Chondrocyte (in vitro differentiated cells): Measurements from ENCODE around the gene SUN5. TPM values are rescaled to one million over a fixed set of nuclear protein-coding genes. Genes with fewer than 3 reads are reported as not detected.

Experiments
- DNase-seq: peaks from one replicate; pipeline ENCODE4 v3.0.0; 2021; ENCODE audit warnings: mixed read lengths, low spot score
- H3K27ac Mint-ChIP-seq: one replicate; pipeline ENCODE4 v1.8.0; 2021; ENCODE audit warnings: mild to moderate bottlenecking, moderate library complexity, mixed read lengths; ENCODE audit not compliant: unreplicated experiment
- H3K27me3 Mint-ChIP-seq: 2 replicates; pipeline ENCODE4 v1.8.0; 2021; ENCODE audit warnings: low read depth, mixed read lengths
- H3K36me3 Mint-ChIP-seq: 2 replicates; pipeline ENCODE4 v1.8.0; 2021; ENCODE audit warnings: low read depth, mixed read lengths
- H3K4me1 Mint-ChIP-seq: 2 replicates; pipeline ENCODE4 v1.8.0; 2021; ENCODE audit warnings: low read depth, mild to moderate bottlenecking, mixed read lengths
- H3K4me3 Mint-ChIP-seq: one replicate; pipeline ENCODE4 v1.8.0; 2021; ENCODE audit warnings: mild to moderate bottlenecking, moderate library complexity, mixed read lengths; ENCODE audit not compliant: unreplicated experiment
- H3K9me3 Mint-ChIP-seq: 2 replicates; pipeline ENCODE4 v1.8.0; 2021; ENCODE audit warnings: low read depth, mixed read lengths
- total RNA-seq: library from RNA; stranded (reverse); gene quantifications from 3 replicates; pipeline ENCODE4 v1.2.1, GENCODE V29; 2021
- TF ChIP-seq, protein P1 (sequence below): fragments of 200-600 bp; sonication (generic); IDR thresholded peaks from 2 replicates; pipeline ENCODE4 v1.5.0; 2021; ENCODE audit warnings: antibody characterized with exemption, mild to moderate bottlenecking, moderate library complexity

SUN5 gene
- total RNA-seq, 1 donor from 2014 or later = not detected

DNA sequence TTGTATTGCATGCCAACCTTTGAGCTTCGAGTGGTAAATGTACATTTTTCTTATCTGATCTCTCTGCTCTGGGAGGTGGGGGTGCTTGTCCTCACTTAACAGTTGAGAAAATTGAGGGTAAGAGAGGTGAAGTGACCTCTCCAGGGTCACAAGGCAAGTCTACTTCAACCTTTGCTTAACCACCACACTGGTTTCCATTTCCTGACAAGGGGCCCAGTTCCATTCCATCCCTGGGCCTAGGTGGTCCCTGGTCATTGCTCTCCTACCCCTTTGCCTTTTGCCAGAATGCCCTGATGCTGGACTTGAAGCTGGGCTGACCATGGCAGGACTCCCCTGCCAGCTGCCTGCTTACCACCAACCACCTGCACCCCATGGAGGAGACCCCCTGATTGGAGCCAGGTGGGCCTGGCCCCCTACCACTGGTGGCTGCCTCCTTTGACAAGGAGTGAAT lies 39.5 kb upstream of the SUN5 start:
- H3K4me3 Mint-ChIP-seq = no peak overlapping the region
- no peaks in the 10 kb centered on the region for H3K4me1 Mint-ChIP-seq
- H3K36me3 Mint-ChIP-seq = peaks cover 6% of the 10 kb centered on the region
- H3K27me3 Mint-ChIP-seq = peaks cover 19% of the 10 kb centered on the region
- TF ChIP-seq, protein P1, sequence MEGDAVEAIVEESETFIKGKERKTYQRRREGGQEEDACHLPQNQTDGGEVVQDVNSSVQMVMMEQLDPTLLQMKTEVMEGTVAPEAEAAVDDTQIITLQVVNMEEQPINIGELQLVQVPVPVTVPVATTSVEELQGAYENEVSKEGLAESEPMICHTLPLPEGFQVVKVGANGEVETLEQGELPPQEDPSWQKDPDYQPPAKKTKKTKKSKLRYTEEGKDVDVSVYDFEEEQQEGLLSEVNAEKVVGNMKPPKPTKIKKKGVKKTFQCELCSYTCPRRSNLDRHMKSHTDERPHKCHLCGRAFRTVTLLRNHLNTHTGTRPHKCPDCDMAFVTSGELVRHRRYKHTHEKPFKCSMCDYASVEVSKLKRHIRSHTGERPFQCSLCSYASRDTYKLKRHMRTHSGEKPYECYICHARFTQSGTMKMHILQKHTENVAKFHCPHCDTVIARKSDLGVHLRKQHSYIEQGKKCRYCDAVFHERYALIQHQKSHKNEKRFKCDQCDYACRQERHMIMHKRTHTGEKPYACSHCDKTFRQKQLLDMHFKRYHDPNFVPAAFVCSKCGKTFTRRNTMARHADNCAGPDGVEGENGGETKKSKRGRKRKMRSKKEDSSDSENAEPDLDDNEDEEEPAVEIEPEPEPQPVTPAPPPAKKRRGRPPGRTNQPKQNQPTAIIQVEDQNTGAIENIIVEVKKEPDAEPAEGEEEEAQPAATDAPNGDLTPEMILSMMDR = no peak
- no peak overlapping the region for H3K27ac Mint-ChIP-seq
- peaks cover 17% of the 10 kb centered on the region for H3K9me3 Mint-ChIP-seq
- no peak for DNase-seq

DNA sequence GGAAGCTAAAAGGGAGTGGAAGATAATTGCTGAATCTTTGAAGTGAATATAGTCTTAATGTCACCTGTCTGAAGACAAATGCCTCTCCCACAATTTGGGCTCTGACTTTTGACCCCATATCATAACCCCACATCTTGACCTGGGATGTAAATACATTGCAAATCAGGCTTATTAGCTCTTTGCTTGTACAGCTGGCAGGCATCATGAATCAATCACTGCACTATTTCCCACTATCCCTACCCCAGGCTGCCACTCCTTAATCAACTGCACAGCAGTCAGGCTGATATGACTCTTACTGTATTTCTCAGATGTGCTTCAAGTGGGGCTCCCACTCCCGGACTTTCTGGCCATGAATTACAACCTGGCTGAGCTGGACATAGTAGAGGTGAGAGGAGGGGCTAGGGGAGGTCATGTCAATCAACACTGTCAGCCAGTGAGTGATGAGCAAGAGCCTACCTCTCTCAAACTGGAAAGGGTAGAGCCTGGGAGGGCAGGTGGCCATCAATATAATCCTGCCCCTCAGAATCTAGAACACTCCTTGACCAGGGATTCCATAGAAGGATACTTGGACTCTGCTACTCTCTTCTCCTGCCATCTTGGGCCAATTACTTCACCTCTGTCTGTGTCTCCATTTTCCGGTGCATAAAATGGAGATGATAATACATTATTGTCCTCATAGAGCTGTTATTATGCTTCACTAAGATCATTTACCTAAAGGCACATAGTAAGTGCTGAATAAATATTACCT lies 38.9 kb upstream of the SUN5 start:
- TF ChIP-seq, protein P1 = no peak
- H3K9me3 Mint-ChIP-seq = peaks cover 17% of the 10 kb centered on the region
- H3K27ac Mint-ChIP-seq = no peak overlapping the region
- no peak overlapping the region for H3K4me3 Mint-ChIP-seq
- H3K4me1 Mint-ChIP-seq = no peaks in the 10 kb centered on the region
- peaks cover 24% of the 10 kb centered on the region for H3K27me3 Mint-ChIP-seq
- H3K36me3 Mint-ChIP-seq = peaks cover 6% of the 10 kb centered on the region
- DNase-seq = no peak

DNA sequence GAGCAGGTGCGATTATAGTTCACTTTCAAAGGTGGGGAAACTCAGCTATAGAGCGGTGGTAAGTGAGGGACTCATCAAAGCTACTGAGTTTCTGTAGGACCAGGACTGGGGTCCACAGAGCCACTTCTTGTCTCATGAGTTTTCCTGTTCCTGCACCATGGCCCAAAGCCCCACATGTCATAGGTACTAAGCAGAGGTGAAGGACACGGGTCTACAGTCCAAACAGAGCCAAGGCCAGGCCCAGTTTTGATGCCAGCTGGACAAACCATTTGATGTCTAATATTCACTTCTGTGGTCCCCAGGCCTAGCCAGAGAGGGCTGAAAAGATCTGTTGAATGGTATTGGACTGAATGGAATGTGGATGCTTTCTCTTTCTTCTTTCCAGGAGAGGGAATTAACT lies 38.2 kb upstream of the SUN5 start:
- H3K9me3 Mint-ChIP-seq = peaks cover 17% of the 10 kb centered on the region
- no peak overlapping the region for H3K4me3 Mint-ChIP-seq
- peaks cover 6% of the 10 kb centered on the region for H3K36me3 Mint-ChIP-seq
- H3K4me1 Mint-ChIP-seq = no peaks in the 10 kb centered on the region
- H3K27me3 Mint-ChIP-seq = peaks cover 30% of the 10 kb centered on the region
- TF ChIP-seq, protein P1 = no peak
- no peak overlapping the region for H3K27ac Mint-ChIP-seq
- no peak for DNase-seq

DNA sequence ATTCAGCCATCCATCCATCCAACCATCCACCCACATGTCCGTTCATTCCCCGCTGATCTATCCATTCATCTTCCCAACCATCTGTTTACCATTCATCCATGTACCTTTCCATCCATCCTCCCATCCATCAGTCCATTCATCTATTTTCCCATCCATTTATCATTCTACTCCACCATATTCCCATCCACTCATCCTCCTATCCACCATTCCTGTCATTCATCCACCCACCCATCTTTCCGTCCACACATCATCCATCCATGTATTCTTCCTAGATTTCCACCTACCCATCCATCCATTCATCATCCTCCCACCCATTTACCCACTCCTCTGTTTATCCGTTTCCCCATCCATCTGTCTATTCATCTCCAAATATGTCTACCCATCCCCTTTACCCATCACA lies 34.0 kb upstream of the SUN5 start:
- H3K9me3 Mint-ChIP-seq = peaks cover 2% of the 10 kb centered on the region
- no peaks in the 10 kb centered on the region for H3K36me3 Mint-ChIP-seq
- DNase-seq = no peak
- TF ChIP-seq, protein P1 = no peak
- H3K27ac Mint-ChIP-seq = no peak overlapping the region
- no peak overlapping the region for H3K4me3 Mint-ChIP-seq
- no peaks in the 10 kb centered on the region for H3K4me1 Mint-ChIP-seq
- peaks cover 33% of the 10 kb centered on the region for H3K27me3 Mint-ChIP-seq

DNA sequence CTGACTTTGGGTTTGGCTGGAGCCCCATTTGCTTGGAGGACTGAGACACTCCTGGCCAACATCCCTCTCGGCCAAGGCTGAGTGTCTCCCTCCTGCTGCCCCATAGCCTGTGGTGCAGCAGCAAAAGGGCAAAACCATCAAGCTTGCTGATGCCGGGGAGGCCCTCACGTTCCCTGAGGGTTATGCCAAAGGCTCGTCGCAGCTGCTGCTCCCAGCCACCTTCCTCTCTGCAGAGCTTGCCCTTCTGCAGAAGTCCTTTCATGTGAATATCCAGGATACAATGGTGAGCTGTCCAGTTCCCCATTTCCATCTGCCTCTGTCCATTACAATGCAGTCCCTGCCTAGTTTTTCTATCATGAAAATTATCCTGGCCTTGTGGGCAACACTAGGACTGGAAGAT lies 33.2 kb upstream of the SUN5 start:
- Mint-ChIP-seq H3K27ac (no peak overlapping the region), H3K27me3 (peaks cover 41% of the 10 kb centered on the region), H3K36me3 (no peaks in the 10 kb centered on the region), H3K4me1 (no peaks in the 10 kb centered on the region), H3K4me3 (no peak overlapping the region), H3K9me3 (peaks cover 4% of the 10 kb centered on the region)
- TF ChIP-seq, protein P1 = no peak
- no peak for DNase-seq
